Esophagus muscularis mucosa (tissue), 3 donors: ENCODE measurements around the gene AMHR2.

Experiments
- CTCF ChIP-seq, 3 experiments: fragments of 200-600 bp in 2 of 3; fragments of 450-650 bp in 1 of 3; sonication (generic) in 2 of 3; IDR thresholded peaks; one replicate each; pipeline ENCODE4 v1.5.1; 2017 to 2019; ENCODE audit warnings: antibody characterized with exemption in 3 of 3, mild to moderate bottlenecking in 2 of 3, moderate library complexity in 1 of 3
- EP300 ChIP-seq: sonication (generic); formaldehyde crosslinking; IDR thresholded peaks from one replicate; pipeline ENCODE4 v1.6.1; 2017; ENCODE audit warnings: antibody characterized with exemption

DNA sequence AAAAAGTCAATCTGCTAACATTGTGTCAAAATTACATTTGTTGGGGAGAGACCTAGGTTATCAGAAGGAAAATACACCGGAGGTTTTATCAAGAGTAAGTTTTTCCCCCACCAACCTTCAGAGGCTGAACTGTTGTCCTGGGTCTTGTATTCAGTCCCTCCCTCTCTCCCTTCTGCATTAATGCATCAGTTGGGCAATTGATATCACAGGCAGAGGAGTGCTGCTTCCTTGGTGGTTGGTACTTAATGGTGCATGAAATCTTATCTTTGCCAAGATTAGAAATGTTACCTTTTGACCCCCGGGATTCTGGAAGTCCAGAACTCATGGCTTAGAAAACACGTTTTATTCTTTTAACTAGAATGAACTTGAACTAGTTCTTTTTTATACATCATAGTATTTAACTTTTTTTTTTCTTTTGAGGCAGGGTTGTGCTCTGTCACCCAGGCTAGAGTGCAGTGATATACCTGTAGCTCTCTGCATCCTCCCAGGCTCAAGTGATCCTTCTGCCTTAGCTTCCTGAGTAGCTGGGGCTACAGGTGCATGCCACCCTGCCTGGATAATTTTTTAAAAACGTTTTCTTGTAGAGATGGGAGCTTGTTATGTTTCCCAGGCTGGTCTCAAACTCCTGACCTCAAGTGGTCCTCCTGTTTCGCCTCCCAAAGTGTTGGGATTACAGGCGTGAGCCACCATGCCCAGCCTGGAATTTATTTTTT lies 33.2 kb downstream of the AMHR2 start:
- no peak for TF ChIP-seq CTCF (IDR thresholded peaks at IDR 0.05)
- no peak for TF ChIP-seq EP300
